ENCODE data around the gene EEF2.
"Not testable (repeated sequence)": the region's sequence is repeated elsewhere in the genome, so short reads cannot be mapped to it uniquely, and the experiment has no call there.

Gene EEF2

DNA sequence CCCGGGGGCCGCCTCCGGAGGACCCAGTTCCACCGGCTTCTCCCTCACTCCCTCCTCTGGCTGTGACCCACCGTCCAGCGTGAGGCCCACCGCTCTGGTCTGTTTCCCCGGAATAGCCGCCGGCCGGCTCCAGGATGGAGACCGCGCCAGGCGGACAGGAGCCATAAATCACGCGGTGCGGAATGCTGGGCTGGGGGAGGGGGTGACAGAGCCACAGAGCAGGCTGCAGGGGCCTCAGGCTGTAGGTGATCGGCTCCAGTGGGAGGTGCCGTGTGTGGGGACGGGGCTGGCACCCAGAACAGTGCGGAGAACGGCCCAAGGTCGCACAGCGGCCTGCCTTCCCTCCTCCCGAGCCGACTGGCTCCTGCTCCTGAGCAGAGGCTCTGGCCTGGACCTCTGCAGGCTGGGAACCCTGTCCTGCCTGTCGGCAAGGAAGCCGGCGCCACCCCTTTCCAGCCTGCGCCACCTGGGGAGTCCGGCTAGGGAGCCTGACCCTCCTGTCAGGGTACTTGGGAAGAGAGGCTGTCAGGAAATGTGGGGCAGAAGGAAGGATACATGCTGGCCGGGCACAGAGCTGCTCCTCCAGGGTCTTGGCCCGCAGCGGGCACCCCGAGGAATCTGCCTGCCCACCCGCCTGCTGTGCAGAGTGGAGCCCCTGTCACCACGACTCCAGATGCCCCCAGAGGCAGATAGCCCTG, 30.6 kb upstream of the EEF2 start:
- no peak for DNase-seq (ENCODE audit: low read depth in 1 of 2, low spot score in 1 of 2)

- DNase-seq (ENCODE audit: low read depth in 1 of 2, low spot score in 1 of 2) = no peak
Measured at GRCh38 chr19:4014541-4015491, 29.6 kb upstream of the EEF2 start.

DNA sequence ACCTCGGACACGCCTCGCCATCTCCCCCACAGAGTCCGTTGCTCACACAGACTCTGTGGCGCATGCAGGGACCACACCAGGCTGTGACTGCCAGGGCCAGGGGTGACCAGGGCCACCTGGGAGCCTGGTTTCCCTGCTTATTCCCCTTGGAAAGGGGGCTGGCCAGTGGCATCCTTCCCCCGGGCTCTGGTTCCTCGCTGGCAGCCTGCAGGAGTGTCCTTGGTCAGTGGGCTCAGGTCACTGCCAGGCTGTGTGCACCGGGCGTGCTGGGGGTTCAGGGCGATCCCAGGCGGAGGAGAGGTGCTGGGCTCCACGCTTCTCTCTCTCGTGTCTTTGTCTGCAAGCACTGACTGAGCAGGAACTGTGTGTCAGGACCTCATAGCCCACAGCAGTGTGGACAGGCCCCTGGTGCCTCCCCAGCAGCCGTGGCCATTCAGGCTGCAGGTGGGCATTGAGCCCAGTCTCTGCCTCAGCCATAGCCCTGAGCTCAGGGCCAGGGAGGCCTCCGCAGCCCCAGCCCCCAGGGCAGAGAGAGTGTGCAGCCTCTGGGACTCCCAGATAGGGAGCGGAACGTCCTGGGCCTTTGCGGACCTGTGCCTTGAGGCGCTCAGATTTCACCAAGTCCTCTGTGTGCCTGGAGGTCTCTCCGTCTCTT, 28.8 kb upstream of the EEF2 start:
- no peak for DNase-seq (ENCODE audit: low read depth in 1 of 2, low spot score in 1 of 2)

DNA sequence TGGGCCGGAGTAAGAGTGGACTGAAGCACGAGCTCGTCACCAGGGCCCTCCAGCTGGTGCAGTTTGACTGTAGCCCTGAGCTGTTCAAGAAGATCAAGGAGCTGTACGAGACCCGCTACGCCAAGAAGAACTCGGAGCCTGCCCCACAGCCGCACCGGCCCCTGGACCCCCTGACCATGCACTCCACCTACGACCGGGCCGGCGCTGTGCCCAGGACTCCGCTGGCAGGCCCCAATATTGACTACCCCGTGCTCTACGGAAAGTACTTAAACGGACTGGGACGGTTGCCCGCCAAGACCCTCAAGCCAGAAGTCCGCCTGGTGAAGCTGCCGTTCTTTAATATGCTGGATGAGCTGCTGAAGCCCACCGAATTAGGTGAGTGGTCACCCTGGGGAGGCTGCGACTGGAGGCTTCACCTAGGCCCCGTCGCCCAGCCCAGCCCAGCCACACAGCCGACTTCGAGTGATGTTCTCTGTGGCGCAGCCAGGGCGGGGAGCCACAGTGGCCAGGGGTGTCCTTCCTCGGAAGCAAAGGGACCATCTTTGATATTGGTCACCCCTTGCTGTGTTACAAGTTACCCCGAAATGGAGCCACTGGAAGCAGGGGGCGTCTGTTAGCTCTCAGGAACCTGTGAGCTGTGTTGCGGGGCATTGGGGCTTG, 27.8 kb upstream of the EEF2 start:
- no peak for DNase-seq (ENCODE audit: low read depth in 1 of 2, low spot score in 1 of 2)

- no peak for DNase-seq (ENCODE audit: low read depth in 1 of 2, low spot score in 1 of 2)
Measured at GRCh38 chr19:4012092-4012974, 27.1 kb upstream of the EEF2 start.

DNA sequence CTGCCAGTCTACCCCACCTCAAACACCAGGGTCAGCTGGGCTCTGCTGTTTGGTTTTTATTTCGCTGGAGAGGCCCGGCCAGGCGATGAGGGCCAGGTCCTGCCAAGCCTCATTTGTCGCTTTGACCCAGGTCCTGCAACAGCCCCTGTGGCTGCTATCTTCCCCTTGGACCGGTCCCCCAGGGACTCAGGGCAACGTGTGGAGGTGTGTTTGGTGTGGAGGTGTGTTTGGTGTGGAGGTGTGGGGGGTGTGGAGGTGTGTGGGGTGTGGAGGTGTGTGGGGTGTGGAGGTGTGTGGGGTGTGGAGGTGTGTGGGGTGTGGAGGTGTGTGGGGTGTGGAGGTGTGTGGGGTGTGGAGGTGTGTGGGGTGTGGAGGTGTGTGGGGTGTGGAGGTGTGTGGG, 26.2 kb upstream of the EEF2 start:
- not testable (repeated sequence) for DNase-seq (ENCODE audit: low read depth in 1 of 2, low spot score in 1 of 2)

GRCh38 chr19:4010808-4011110, 25.5 kb upstream of the EEF2 start:
- no peak for DNase-seq (ENCODE audit: low read depth in 1 of 2, low spot score in 1 of 2)

GRCh38 chr19:4009990-4010807, 24.9 kb upstream of the EEF2 start:
- DNase-seq (ENCODE audit: low read depth in 1 of 2, low spot score in 1 of 2) = no peak

DNA sequence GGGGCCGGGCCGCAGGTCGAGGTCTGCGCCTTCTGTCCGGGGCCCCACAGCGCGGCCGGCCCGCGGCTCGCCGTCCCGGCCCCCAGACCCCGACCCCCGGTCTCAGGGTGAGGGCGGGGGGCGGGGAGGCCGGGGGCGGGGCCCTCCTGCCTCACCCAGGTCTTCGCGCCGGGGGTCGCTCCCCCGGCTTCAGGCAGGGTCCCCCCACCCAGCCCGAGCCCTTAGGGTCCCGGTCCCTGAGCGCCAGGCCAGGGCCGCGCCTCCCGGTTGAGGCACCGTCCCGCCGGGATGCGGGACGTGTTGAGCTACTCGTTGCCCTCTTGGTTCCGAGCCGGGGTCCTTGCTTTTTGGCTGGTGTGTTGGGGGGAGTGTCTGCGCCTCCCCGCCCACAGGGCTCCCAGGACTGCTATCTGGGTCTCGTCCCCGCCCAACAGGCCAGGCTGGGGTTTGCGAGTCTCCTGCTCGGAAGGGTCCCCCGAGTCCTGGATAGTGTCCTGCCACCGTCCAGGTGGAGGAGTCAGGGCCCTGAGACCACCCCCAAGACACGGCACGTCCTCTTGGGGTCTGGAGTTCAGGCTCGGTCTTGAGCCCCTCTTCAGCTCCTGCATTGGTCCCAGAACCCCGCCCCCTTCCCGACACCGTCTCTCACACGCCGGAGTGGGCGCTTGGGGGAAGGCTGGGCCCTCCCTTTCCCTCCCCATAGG, 22.7 kb upstream of the EEF2 start:
- DNase-seq (ENCODE audit: low read depth in 1 of 2, low spot score in 1 of 2) = no peak

GRCh38 chr19:4007021-4007835, 22.0 kb upstream of the EEF2 start, which contains the start of gene PIAS4:
Gene PIAS4, plus strand, starts transcription at chr19:4007736. Its CDS starts 25 bp downstream, at chr19:4007761.
- peak; percentile 88 for DNase-seq (ENCODE audit: low read depth in 1 of 2, low spot score in 1 of 2)

DNA sequence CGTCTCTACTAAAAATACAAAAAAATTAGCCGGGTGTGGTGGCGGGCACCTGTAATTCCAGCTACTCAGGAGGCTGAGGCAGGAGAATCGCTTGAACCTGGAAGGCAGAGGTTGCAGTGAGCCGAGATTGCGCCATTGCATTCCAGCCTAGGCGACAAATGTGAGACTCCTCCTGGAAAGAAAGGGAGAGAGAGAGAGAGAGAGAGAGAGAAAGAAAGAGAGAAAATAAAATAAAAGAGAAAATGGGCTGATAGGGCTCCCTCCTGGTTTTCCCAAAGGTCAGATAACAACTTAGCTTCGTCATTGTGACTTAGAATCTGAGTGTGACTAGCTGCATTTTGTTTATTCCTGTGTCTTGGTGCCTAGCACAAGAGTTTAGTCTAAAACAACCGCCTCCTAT, 20.2 kb upstream of the EEF2 start:
- not testable (repeated sequence) for DNase-seq (ENCODE audit: low read depth in 1 of 2, low spot score in 1 of 2)

DNA sequence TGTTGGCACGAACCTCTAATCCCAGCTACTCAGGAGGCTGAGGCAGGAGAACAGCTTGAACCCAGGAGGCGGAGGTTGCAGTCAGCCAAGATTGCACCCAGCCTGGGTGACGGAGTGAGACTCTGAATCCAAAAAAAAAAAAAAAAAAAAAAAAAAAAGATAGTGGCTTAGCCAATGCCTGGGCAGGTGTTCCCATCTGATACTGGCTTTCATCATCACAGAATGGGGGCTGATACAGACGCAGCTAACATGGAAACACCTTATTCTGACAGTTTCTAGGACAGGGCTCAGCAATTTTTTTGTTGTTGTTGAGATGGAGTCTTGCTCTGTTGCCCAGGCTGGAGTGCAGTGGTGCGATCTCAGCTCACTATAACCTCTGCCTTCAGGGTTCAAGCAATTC, 15.5 kb upstream of the EEF2 start:
- not testable (repeated sequence) for DNase-seq (ENCODE audit: low read depth in 1 of 2, low spot score in 1 of 2)

DNA sequence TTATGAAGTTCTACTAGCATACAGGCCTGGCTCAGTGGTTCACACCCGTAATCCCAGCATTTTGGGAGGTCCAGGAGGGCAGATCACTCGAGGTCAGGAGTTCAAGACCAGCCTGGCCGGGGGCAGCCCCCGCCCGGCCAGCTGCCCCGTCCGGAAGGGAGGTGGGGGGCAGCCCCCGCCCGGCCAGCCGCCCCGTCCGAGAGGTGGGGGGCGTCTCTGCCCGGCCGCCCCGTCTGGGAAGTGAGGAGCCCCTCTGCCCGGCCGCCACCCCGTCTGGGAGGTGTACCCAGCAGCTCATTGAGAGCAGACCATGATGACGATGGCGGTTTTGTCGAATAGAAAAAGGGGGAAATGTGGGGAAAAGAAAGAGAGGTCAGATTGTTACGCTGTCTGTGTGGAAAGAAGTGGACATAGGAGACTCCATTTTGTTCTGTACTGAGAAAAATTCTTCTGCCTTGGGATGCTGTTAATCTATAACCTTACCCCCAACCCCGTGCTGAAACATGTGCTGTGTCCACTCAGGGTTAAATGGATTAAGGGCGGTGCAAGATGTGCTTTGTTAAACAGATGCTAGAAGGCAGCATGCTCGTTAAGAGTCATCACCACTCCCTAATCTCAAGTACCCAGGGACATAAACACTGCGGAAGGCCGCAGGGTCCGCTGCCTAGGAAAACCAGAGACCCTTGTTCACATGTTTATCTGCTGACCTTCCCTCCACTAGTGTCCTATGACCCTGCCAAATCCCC, 13.6 kb upstream of the EEF2 start:
- not testable (repeated sequence) for DNase-seq (ENCODE audit: low read depth in 1 of 2, low spot score in 1 of 2)

- no peak for DNase-seq (ENCODE audit: low read depth in 1 of 2, low spot score in 1 of 2)
Measured at GRCh38 chr19:3995607-3996006, 10.3 kb upstream of the EEF2 start.

DNA sequence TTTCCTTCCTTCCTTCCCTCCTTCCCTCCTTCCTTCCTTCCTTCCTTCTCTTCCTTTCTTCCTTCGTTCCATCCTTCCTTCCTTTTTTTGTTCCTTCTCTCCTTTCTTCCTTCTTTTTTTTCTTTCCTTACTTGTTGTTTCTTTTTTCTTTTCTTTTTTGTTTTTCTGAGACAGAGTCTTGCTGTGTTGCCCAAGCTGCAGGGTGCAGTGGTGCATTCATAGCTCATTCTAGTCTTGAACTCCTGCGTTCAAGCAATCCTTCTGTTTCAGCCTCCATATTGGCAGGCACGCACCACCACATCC, 5.5 kb upstream of the EEF2 start:
- DNase-seq (ENCODE audit: low read depth in 1 of 2, low spot score in 1 of 2) = no peak

- DNase-seq (ENCODE audit: low read depth in 1 of 2, low spot score in 1 of 2) = peak; percentile 71 to 77
Measured at GRCh38 chr19:3987619-3988371, 2.5 kb upstream of the EEF2 start.

Measured in activated CD4-positive, alpha-beta T cell treated with anti-CD3 and anti-CD28 coated beads, Interleukin-2, amount 50 U/mL, for 24 hours (primary cell).